ENCODE measurements around the gene SRD5A3. TPM values are rescaled to one million over a fixed set of nuclear protein-coding genes. Genes with fewer than 3 reads are reported as not detected.

Gene SRD5A3
- total RNA-seq, 1 donor from 2014 or later, result 19.6 TPM

GRCh38 chr4:55311792-55312488, 34.1 kb upstream of the SRD5A3 start:
- no peaks in the 10 kb centered on the region for H3K36me3 ChIP-seq
- H3K27me3 ChIP-seq, result no peaks in the 10 kb centered on the region
- intact Hi-C loops (cut with DNase I), result no loop called here
- DNase-seq (no peak), ATAC-seq (peak; percentile 88)
- H3K9me3 ChIP-seq, result no peaks in the 10 kb centered on the region
- H3K4me3 ChIP-seq, result no peak overlapping the region
- TF ChIP-seq, protein P1, sequence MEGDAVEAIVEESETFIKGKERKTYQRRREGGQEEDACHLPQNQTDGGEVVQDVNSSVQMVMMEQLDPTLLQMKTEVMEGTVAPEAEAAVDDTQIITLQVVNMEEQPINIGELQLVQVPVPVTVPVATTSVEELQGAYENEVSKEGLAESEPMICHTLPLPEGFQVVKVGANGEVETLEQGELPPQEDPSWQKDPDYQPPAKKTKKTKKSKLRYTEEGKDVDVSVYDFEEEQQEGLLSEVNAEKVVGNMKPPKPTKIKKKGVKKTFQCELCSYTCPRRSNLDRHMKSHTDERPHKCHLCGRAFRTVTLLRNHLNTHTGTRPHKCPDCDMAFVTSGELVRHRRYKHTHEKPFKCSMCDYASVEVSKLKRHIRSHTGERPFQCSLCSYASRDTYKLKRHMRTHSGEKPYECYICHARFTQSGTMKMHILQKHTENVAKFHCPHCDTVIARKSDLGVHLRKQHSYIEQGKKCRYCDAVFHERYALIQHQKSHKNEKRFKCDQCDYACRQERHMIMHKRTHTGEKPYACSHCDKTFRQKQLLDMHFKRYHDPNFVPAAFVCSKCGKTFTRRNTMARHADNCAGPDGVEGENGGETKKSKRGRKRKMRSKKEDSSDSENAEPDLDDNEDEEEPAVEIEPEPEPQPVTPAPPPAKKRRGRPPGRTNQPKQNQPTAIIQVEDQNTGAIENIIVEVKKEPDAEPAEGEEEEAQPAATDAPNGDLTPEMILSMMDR (IDR thresholded peaks at IDR 0.05), result no peak
- no peaks in the 10 kb centered on the region for H3K4me1 ChIP-seq
- peak overlapping the region; percentile 36 for H3K27ac ChIP-seq

DNA sequence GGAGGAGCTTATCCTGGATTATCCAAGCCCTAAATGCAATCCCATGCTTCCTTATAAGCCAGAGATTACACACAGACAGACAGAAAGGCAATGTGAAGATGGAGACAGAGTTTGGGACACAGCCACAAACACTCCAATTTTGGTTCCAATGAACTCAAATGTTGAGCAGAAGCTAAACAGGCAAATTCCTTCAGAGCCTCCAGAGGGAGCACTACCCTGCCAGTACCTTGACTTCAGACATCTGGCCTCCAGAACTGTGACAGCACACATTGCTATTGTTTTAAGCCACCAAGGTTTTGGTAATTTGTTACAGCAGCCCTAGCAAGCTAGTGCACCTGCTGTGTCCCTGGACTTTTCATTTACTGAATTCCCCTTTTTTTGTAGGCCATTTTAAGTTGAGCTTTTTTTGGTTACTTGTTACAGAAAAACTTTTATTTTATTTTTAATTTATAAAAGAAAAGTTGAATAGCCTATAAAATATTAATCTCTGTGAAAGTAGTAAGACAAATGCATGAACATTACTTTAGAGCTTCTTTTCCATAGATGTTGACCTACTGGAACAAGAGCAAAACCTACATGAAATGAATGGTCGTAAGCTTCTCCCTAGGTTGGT, 33.4 kb upstream of the SRD5A3 start:
- Histone ChIP-seq H3K4me1 (no peaks in the 10 kb centered on the region), H3K36me3 (no peaks in the 10 kb centered on the region), H3K27me3 (no peaks in the 10 kb centered on the region), H3K9me3 (no peaks in the 10 kb centered on the region), H3K4me3 (no peak overlapping the region), H3K27ac (no peak overlapping the region)
- DNase-seq (no peak), ATAC-seq (peak; percentile 89)
- intact Hi-C loops (cut with DNase I), result no loop called here
- TF ChIP-seq, protein P1 (IDR thresholded peaks at IDR 0.05), result peak; percentile 69

DNA sequence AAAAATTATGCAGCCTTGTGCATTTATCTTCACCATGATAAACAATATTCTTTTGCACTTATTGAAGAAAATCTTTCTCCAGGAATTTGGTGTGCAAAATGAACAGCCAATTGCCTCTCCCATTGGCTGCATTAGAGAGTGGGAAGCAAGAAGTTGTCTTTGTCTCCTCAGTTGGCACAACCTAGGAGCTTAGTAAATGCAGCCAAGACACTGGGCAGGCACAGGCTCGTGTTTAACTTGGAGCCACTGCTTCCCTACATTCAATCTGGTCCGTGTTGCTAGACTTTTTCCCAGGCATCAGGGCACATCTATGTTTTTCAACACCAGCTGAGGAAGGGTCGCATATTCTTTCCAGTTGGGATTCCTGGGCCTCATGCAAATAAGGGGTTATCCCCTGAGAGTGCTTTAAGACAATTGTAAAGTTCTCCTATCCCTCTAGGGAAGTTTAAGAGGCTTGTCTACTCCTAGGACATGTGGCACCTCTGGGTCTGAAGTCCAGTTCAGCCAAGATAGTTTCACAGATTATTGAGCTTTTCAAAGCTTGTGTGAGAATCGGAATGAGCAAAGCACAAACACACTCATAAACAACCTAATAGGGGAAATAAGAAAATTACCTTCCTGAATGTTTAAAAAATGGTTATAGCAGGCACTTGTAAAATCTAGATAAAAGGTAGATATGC, 31.8 kb upstream of the SRD5A3 start:
- H3K4me1 ChIP-seq, result no peaks in the 10 kb centered on the region
- DNase-seq, result no peak
- no peaks in the 10 kb centered on the region for H3K36me3 ChIP-seq
- no peak for ATAC-seq
- intact Hi-C loops (cut with DNase I), result no loop called here
- no peak overlapping the region for H3K27ac ChIP-seq
- H3K4me3 ChIP-seq, result no peak overlapping the region
- TF ChIP-seq, protein P1 (IDR thresholded peaks at IDR 0.05), result no peak
- H3K9me3 ChIP-seq, result no peaks in the 10 kb centered on the region
- no peaks in the 10 kb centered on the region for H3K27me3 ChIP-seq

DNA sequence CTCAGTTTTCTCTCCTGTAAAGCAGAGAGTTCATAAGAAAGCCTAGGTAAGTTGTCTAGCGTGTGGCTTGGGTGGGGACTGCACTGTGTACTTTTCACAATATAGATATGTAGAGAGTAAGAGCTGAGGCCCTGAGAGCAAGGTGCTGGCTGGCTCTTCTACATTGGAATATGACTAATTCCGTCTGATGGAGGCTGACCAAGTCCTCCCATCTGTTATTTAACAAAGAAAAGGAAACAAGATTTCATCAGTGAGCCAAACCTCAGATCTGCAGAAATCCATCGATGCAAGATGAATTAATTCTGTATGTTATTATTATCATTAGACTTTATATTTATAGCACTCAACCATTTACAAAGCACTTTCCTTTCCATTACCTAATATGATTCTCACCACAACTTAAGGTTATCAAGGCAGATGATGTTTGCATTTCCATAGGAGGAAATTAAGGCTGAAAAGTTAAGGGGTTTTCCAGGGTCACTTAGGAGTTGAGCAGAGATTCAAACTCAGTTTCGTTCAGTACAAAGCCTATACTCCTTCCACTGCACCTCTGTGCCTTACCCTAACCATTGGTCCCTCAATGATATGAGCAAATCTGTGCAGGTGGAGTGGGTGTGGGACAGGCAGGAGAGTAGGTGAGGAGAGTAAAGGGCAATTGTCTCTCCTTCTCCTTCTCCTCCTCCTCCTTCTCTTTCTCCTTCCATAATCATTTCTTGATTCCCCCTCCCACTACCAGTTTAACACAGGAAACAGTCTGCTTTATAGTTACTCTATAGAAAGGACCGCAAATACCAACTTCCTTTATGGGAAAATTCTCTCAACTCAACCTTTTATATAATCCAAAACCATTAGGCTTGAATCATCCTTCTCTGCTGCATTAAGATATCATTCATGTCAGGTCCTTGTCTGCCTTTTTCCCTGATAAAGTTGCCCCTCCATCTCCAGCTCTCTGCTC, 27.6 kb upstream of the SRD5A3 start:
- Histone ChIP-seq H3K4me3 (no peak overlapping the region), H3K27ac (no peak overlapping the region), H3K36me3 (no peaks in the 10 kb centered on the region), H3K4me1 (no peaks in the 10 kb centered on the region), H3K9me3 (no peaks in the 10 kb centered on the region), H3K27me3 (no peaks in the 10 kb centered on the region)
- intact Hi-C loops (cut with DNase I), result no loop called here
- ATAC-seq (no peak), DNase-seq (no peak)
- TF ChIP-seq, protein P1 (IDR thresholded peaks at IDR 0.05), result no peak

GRCh38 chr4:55321707-55322264, 24.3 kb upstream of the SRD5A3 start:
- Histone ChIP-seq H3K27ac (no peak overlapping the region), H3K9me3 (no peaks in the 10 kb centered on the region), H3K27me3 (no peaks in the 10 kb centered on the region), H3K4me3 (no peak overlapping the region), H3K4me1 (peaks cover 8% of the 10 kb centered on the region), H3K36me3 (no peaks in the 10 kb centered on the region)
- DNase-seq (no peak), ATAC-seq (peak; percentile 82)
- TF ChIP-seq, protein P1 (IDR thresholded peaks at IDR 0.05), result peak; percentile 72
- intact Hi-C loops (cut with DNase I), result loop anchor here (10.0 kb wide), 1 partner anchor 327 kb away; no protein-coding TSS in a partner anchor

Measured in upper lobe of right lung (tissue), 1 donor.